ENCODE data around the gene HCN2. TPM values are rescaled to one million over a fixed set of nuclear protein-coding genes. Genes with fewer than 3 reads are reported as not detected.

HCN2 gene
- total RNA-seq, 1 donor from 2014 or later, result not detected

- Histone ChIP-seq H3K4me2 (no peak overlapping the region), H3K36me3 (no peaks in the 10 kb centered on the region), H2AFZ (replicated peaks) (no peak overlapping the region), H3K27ac (no peak overlapping the region), H3K27me3 (peaks cover 10% of the 10 kb centered on the region), H3K9me3 (ENCODE audit: low read depth) (no peaks in the 10 kb centered on the region), H3F3A (ENCODE audit: low read depth) (peaks cover 11% of the 10 kb centered on the region), H3K4me1 (no peaks in the 10 kb centered on the region), H4K20me1 (ENCODE audit: low read depth) (peaks cover 21% of the 10 kb centered on the region), H3K79me2 (ENCODE audit: low read depth) (no peaks in the 10 kb centered on the region), H3K4me3 (no peak overlapping the region), H3K9ac (no peak overlapping the region)
- DNase-seq (ENCODE audit: low spot score), result no peak
- TF ChIP-seq EZH2phosphoT487 (IDR thresholded peaks at IDR 0.05) (no peak), EZH2 (IDR thresholded peaks at IDR 0.05) (no peak)
- TF ChIP-seq, protein P1, sequence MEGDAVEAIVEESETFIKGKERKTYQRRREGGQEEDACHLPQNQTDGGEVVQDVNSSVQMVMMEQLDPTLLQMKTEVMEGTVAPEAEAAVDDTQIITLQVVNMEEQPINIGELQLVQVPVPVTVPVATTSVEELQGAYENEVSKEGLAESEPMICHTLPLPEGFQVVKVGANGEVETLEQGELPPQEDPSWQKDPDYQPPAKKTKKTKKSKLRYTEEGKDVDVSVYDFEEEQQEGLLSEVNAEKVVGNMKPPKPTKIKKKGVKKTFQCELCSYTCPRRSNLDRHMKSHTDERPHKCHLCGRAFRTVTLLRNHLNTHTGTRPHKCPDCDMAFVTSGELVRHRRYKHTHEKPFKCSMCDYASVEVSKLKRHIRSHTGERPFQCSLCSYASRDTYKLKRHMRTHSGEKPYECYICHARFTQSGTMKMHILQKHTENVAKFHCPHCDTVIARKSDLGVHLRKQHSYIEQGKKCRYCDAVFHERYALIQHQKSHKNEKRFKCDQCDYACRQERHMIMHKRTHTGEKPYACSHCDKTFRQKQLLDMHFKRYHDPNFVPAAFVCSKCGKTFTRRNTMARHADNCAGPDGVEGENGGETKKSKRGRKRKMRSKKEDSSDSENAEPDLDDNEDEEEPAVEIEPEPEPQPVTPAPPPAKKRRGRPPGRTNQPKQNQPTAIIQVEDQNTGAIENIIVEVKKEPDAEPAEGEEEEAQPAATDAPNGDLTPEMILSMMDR (IDR thresholded peaks at IDR 0.05), result no peak
- H3K4me3 Mint-ChIP-seq, result peak overlapping the region; percentile 53
- H3K9me3 Mint-ChIP-seq, result no peaks in the 10 kb centered on the region
- H3K36me3 Mint-ChIP-seq, result peaks cover 3% of the 10 kb centered on the region
- H3K27me3 Mint-ChIP-seq (ENCODE audit: insufficient read depth, low read depth), result peaks cover 5% of the 10 kb centered on the region
- H3K27ac Mint-ChIP-seq, result no peak overlapping the region
- H3K4me1 Mint-ChIP-seq, result peaks cover under 1% of the 10 kb centered on the region
Measured at GRCh38 chr19:644363-644762, 54.7 kb downstream of the HCN2 start.

- peaks cover 4% of the 10 kb centered on the region for H3K27me3 Mint-ChIP-seq (ENCODE audit: insufficient read depth, low read depth)
- H3K4me2 ChIP-seq, result no peak overlapping the region
Measured at GRCh38 chr19:644789-645188, 55.1 kb downstream of the HCN2 start.

DNA sequence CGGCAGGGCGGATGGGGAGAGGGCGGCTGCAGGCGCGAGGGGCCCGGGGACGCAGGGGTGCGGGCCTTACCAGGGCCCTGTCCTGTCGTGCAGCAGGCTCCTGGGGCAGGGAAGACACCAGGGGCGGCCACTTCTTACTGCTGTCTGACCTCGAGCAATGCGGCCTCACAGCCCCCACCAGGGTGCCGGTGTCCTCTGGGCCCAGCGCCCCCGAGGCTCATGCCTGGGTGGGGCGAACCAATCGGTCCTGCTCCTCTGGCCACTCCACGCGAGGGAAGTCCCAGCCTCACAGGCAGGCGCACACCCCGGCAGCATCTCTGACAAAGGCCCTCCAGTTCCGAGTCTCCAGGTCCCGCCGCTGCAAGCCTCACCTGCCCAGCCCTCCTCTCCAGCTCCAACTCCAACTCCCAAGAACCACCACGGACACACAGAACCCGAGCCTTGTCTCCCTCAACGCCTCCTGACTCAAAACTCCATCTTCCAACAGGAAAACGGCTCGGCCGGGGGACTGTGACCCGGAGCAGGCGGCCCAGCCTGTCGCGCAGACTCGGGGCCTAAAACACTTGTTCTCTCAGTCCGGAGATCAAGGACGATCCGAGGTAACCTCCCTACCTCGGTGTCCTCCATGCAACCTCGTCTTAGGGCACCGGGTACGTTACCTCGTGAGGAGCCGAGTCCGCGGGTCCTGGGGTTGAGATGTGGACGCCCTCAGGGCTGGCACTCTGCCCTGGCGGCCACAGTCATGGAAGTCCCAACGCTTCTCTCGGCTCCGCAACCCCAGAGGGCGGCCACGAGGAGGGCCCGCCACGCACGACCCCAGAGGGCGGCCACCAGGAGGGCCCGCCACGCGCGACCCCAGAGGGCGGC is 56.5 kb downstream of the HCN2 start:
- H3K4me1 ChIP-seq, result no peaks in the 10 kb centered on the region
- H3F3A ChIP-seq (ENCODE audit: low read depth), result no peaks in the 10 kb centered on the region
- H3K36me3 Mint-ChIP-seq, result peaks cover 5% of the 10 kb centered on the region
- no peak overlapping the region for H3K27ac ChIP-seq
- no peak overlapping the region for H3K4me3 ChIP-seq
- H2AFZ ChIP-seq (replicated peaks), result no peak overlapping the region
- no peaks in the 10 kb centered on the region for H3K9me3 ChIP-seq (ENCODE audit: low read depth)
- H3K27me3 ChIP-seq, result no peaks in the 10 kb centered on the region
- no peaks in the 10 kb centered on the region for H3K36me3 ChIP-seq
- no peak overlapping the region for H3K9ac ChIP-seq
- no peaks in the 10 kb centered on the region for H3K79me2 ChIP-seq (ENCODE audit: low read depth)
- no peak overlapping the region for H3K4me2 ChIP-seq
- TF ChIP-seq, protein P1 (IDR thresholded peaks at IDR 0.05), result no peak
- TF ChIP-seq EZH2 (IDR thresholded peaks at IDR 0.05) (no peak), EZH2phosphoT487 (IDR thresholded peaks at IDR 0.05) (no peak)
- no peaks in the 10 kb centered on the region for H3K4me1 Mint-ChIP-seq
- H4K20me1 ChIP-seq (ENCODE audit: low read depth), result peaks cover 14% of the 10 kb centered on the region
- DNase-seq (ENCODE audit: low spot score), result no peak
- peaks cover 4% of the 10 kb centered on the region for H3K27me3 Mint-ChIP-seq (ENCODE audit: insufficient read depth, low read depth)
- no peak overlapping the region for H3K27ac Mint-ChIP-seq
- no peak overlapping the region for H3K4me3 Mint-ChIP-seq
- H3K9me3 Mint-ChIP-seq, result no peaks in the 10 kb centered on the region

More at GRCh38 chr19:644789-645188, 55.1 kb downstream of the HCN2 start:
- H3K27me3 ChIP-seq, result peaks cover 7% of the 10 kb centered on the region
- no peak for DNase-seq (ENCODE audit: low spot score)
- peaks cover 21% of the 10 kb centered on the region for H4K20me1 ChIP-seq (ENCODE audit: low read depth)
- H3K4me1 ChIP-seq, result no peaks in the 10 kb centered on the region
- no peaks in the 10 kb centered on the region for H3K9me3 ChIP-seq (ENCODE audit: low read depth)
- no peak overlapping the region for H3K9ac ChIP-seq
- H3K79me2 ChIP-seq (ENCODE audit: low read depth), result no peaks in the 10 kb centered on the region
- Mint-ChIP-seq H3K27ac (no peak overlapping the region), H3K36me3 (peaks cover 3% of the 10 kb centered on the region), H3K4me1 (no peaks in the 10 kb centered on the region), H3K9me3 (no peaks in the 10 kb centered on the region), H3K4me3 (no peak overlapping the region)
- no peaks in the 10 kb centered on the region for H3K36me3 ChIP-seq
- no peak overlapping the region for H2AFZ ChIP-seq (replicated peaks)
- no peak overlapping the region for H3K4me3 ChIP-seq
- H3K27ac ChIP-seq, result no peak overlapping the region
- H3F3A ChIP-seq (ENCODE audit: low read depth), result peaks cover 11% of the 10 kb centered on the region
- TF ChIP-seq, protein P1 (IDR thresholded peaks at IDR 0.05), result no peak
- TF ChIP-seq EZH2phosphoT487 (IDR thresholded peaks at IDR 0.05), result no peak
- no peak for TF ChIP-seq EZH2 (IDR thresholded peaks at IDR 0.05)

Measured in neural progenitor cell (in vitro differentiated cells).